CD4-positive, CD25-positive, alpha-beta regulatory T cell (primary cell): ENCODE data around the gene SPDYC. TPM values are rescaled to one million over a fixed set of nuclear protein-coding genes. Genes with fewer than 3 reads are reported as not detected.

ENCODE experiments used
- ATAC-seq, 2 donors: fragments of 150-1000 bp; cut with Tn5 transposase; one replicate each; pipeline ENCODE4 v1.10.0; 2021; ENCODE audit warnings: low read depth in 2 of 2, moderate number of reproducible peaks in 2 of 2, moderate library complexity in 1 of 2
- DNase-seq, 3 donors: peaks; one replicate each; pipeline versions ENCODE4 v3.0.0 to v3.0.0-alpha.2; 2012 to 2022; ENCODE audit warnings: mixed read lengths in 1 of 3
- H3K27ac ChIP-seq: one replicate; pipeline ENCODE4 v1.7.0; 2013; ENCODE audit warnings: mild to moderate bottlenecking, low read length; ENCODE audit not compliant: insufficient read depth, poor library complexity, severe bottlenecking
- H3K27me3 ChIP-seq: one replicate; pipeline ENCODE4 v1.7.0; 2013; ENCODE audit warnings: low read length; ENCODE audit not compliant: control insufficient read depth, insufficient read depth
- H3K36me3 ChIP-seq: one replicate; pipeline ENCODE4 v1.7.0; 2013; ENCODE audit warnings: mild to moderate bottlenecking, low read length, moderate library complexity; ENCODE audit not compliant: control insufficient read depth, insufficient read depth
- H3K4me1 ChIP-seq: 2 replicates; pipeline ENCODE4 v1.7.0; 2013; ENCODE audit warnings: mild to moderate bottlenecking, low read length; ENCODE audit not compliant: insufficient read depth, control insufficient read depth, poor library complexity, severe bottlenecking
- H3K4me3 ChIP-seq: one replicate; pipeline ENCODE4 v1.7.0; 2013; ENCODE audit warnings: low read depth, mild to moderate bottlenecking, low read length, moderate library complexity
- H3K9me3 ChIP-seq, 2 experiments: 1 replicate in 1 of 2; 2 replicates in 1 of 2; pipeline ENCODE4 v1.7.0; 2013; ENCODE audit warnings: low read length in 2 of 2, mild to moderate bottlenecking in 1 of 2, moderate library complexity in 1 of 2; ENCODE audit not compliant: control insufficient read depth in 2 of 2
- H3K27ac Mint-ChIP-seq, 3 donors: one replicate each; pipeline ENCODE4 v1.8.0; 2020 to 2022; ENCODE audit warnings: mild to moderate bottlenecking in 3 of 3, mixed read lengths in 3 of 3, moderate library complexity in 2 of 3
- H3K27me3 Mint-ChIP-seq: one replicate; pipeline ENCODE4 v1.8.0; 2022; ENCODE audit warnings: mild to moderate bottlenecking, mixed read lengths
- H3K36me3 Mint-ChIP-seq: one replicate; pipeline ENCODE4 v1.8.0; 2020; ENCODE audit warnings: mixed read lengths
- H3K4me1 Mint-ChIP-seq, 4 donors: one replicate each; pipeline ENCODE4 v1.8.0; 2020 to 2022; ENCODE audit warnings: mixed read lengths in 4 of 4, mild to moderate bottlenecking in 1 of 4
- H3K4me3 Mint-ChIP-seq, 4 donors: one replicate each; pipeline ENCODE4 v1.8.0; 2020 to 2022; ENCODE audit warnings: mild to moderate bottlenecking in 4 of 4, mixed read lengths in 4 of 4, moderate library complexity in 3 of 4
- H3K9me3 Mint-ChIP-seq, 7 donors: one replicate each; pipeline ENCODE4 v1.8.0; 2020 to 2022; ENCODE audit warnings: mixed read lengths in 7 of 7, mild to moderate bottlenecking in 3 of 7, moderate library complexity in 2 of 7
- polyA plus RNA-seq, 4 donors: library from polyadenylated mRNA; unstranded; fragments of 300-500 nt; fragmentation: Illumina TruSeq; gene quantifications; one replicate each; pipeline ENCODE4 v1.2.3, GENCODE V29; 2021
- total RNA-seq: library from RNA; stranded (reverse); gene quantifications from one replicate; pipeline ENCODE4 v1.2.3, GENCODE V29; 2022

Gene SPDYC
- total and polyA plus RNA-seq, 5 donors from 2014 or later: not detected

GRCh38 chr11:65187146-65187675, 17.2 kb downstream of the SPDYC start:
- Mint-ChIP-seq H3K4me3 (peak overlapping the region in 2 of 4 donors; percentile 0 to 64), H3K4me1 (peaks cover 5 to 41% (median 34%) of the 10 kb centered on the region in 4 donors), H3K9me3 (no peaks in the 10 kb centered on the region), H3K27me3 (no peaks in the 10 kb centered on the region), H3K27ac (peak overlapping the region in 1 of 3 donors; percentile 44), H3K36me3 (peaks cover 34% of the 10 kb centered on the region)
- Histone ChIP-seq H3K4me3 (no peak overlapping the region), H3K36me3 (peaks cover 59% of the 10 kb centered on the region), H3K9me3 (no peaks in the 10 kb centered on the region), H3K27me3 (no peaks in the 10 kb centered on the region), H3K4me1 (peaks cover 25% of the 10 kb centered on the region), H3K27ac (no peak overlapping the region)
- ATAC-seq (no peak), DNase-seq (no peak)

- Histone ChIP-seq H3K9me3 (no peaks in the 10 kb centered on the region), H3K4me1 (peaks cover 17% of the 10 kb centered on the region), H3K27me3 (no peaks in the 10 kb centered on the region), H3K36me3 (peaks cover 64% of the 10 kb centered on the region), H3K4me3 (no peak overlapping the region), H3K27ac (no peak overlapping the region)
- no peak overlapping the region for H3K4me3 Mint-ChIP-seq
- ATAC-seq: no peak
- H3K9me3 Mint-ChIP-seq: no peaks in the 10 kb centered on the region
- peaks cover 5 to 38% (median 32%) of the 10 kb centered on the region in 4 donors for H3K4me1 Mint-ChIP-seq
- H3K27ac Mint-ChIP-seq: no peak overlapping the region
- DNase-seq: no peak
- peaks cover 35% of the 10 kb centered on the region for H3K36me3 Mint-ChIP-seq
- H3K27me3 Mint-ChIP-seq: no peaks in the 10 kb centered on the region
These were observed 18.0 kb downstream of the SPDYC start for GRCh38 chr11:65187971-65188461.

GRCh38 chr11:65188486-65188885, 18.5 kb downstream of the SPDYC start:
- no peak overlapping the region for H3K4me3 ChIP-seq
- Mint-ChIP-seq H3K4me3 (no peak overlapping the region), H3K36me3 (peaks cover 35% of the 10 kb centered on the region), H3K4me1 (peaks cover 5 to 36% (median 29%) of the 10 kb centered on the region in 4 donors), H3K27ac (no peak overlapping the region), H3K27me3 (no peaks in the 10 kb centered on the region), H3K9me3 (no peaks in the 10 kb centered on the region)
- DNase-seq (no peak), ATAC-seq (no peak)
- peaks cover 13% of the 10 kb centered on the region for H3K4me1 ChIP-seq
- H3K36me3 ChIP-seq: peaks cover 64% of the 10 kb centered on the region
- H3K27me3 ChIP-seq: no peaks in the 10 kb centered on the region
- no peak overlapping the region for H3K27ac ChIP-seq
- no peaks in the 10 kb centered on the region for H3K9me3 ChIP-seq

- no peak for ATAC-seq
- Mint-ChIP-seq H3K4me1 (peaks cover 5 to 30% (median 25%) of the 10 kb centered on the region in 4 donors), H3K27ac (peak overlapping the region; percentile 19 to 74 (median 57)), H3K27me3 (no peaks in the 10 kb centered on the region), H3K4me3 (no peak overlapping the region), H3K36me3 (peaks cover 35% of the 10 kb centered on the region), H3K9me3 (no peaks in the 10 kb centered on the region)
- no peak for DNase-seq
- no peak overlapping the region for H3K4me3 ChIP-seq
- peaks cover 66% of the 10 kb centered on the region for H3K36me3 ChIP-seq
- H3K9me3 ChIP-seq: no peaks in the 10 kb centered on the region
- H3K27ac ChIP-seq: no peak overlapping the region
- H3K27me3 ChIP-seq: no peaks in the 10 kb centered on the region
- H3K4me1 ChIP-seq: peaks cover 7% of the 10 kb centered on the region
These were observed 19.2 kb downstream of the SPDYC start for GRCh38 chr11:65189191-65189590.

GRCh38 chr11:65194564-65194963, 24.5 kb downstream of the SPDYC start:
- H3K9me3 ChIP-seq: no peaks in the 10 kb centered on the region
- no peak overlapping the region for H3K4me3 ChIP-seq
- peaks cover 61% of the 10 kb centered on the region for H3K36me3 ChIP-seq
- no peak overlapping the region for H3K27ac Mint-ChIP-seq
- ATAC-seq (no peak), DNase-seq (no peak)
- no peak overlapping the region for H3K4me3 Mint-ChIP-seq
- peaks cover 5 to 16% (median 13%) of the 10 kb centered on the region in 4 donors for H3K4me1 Mint-ChIP-seq
- H3K9me3 Mint-ChIP-seq: no peaks in the 10 kb centered on the region
- H3K27me3 ChIP-seq: no peaks in the 10 kb centered on the region
- H3K36me3 Mint-ChIP-seq: peaks cover 44% of the 10 kb centered on the region
- H3K4me1 ChIP-seq: no peaks in the 10 kb centered on the region
- no peaks in the 10 kb centered on the region for H3K27me3 Mint-ChIP-seq
- H3K27ac ChIP-seq: no peak overlapping the region

- Histone ChIP-seq H3K27me3 (no peaks in the 10 kb centered on the region), H3K4me1 (no peaks in the 10 kb centered on the region), H3K9me3 (no peaks in the 10 kb centered on the region), H3K4me3 (no peak overlapping the region), H3K36me3 (peaks cover 40% of the 10 kb centered on the region), H3K27ac (no peak overlapping the region)
- Mint-ChIP-seq H3K36me3 (peaks cover 28% of the 10 kb centered on the region), H3K27me3 (no peaks in the 10 kb centered on the region), H3K9me3 (no peaks in the 10 kb centered on the region), H3K27ac (no peak overlapping the region), H3K4me3 (no peak overlapping the region), H3K4me1 (peaks cover 0 to 6% (median 0%) of the 10 kb centered on the region in 4 donors)
- DNase-seq: no peak
- ATAC-seq: no peak
These were observed 34.1 kb downstream of the SPDYC start for GRCh38 chr11:65204143-65204542.

GRCh38 chr11:65204646-65205601, 34.9 kb downstream of the SPDYC start:
- Mint-ChIP-seq H3K36me3 (peaks cover 26% of the 10 kb centered on the region), H3K4me1 (no peaks in the 10 kb centered on the region), H3K27me3 (no peaks in the 10 kb centered on the region), H3K9me3 (no peaks in the 10 kb centered on the region), H3K4me3 (no peak overlapping the region), H3K27ac (no peak overlapping the region)
- H3K27ac ChIP-seq: no peak overlapping the region
- H3K4me3 ChIP-seq: no peak overlapping the region
- no peaks in the 10 kb centered on the region for H3K4me1 ChIP-seq
- ATAC-seq: peak; percentile 39 to 40
- H3K27me3 ChIP-seq: no peaks in the 10 kb centered on the region
- peaks cover 40% of the 10 kb centered on the region for H3K36me3 ChIP-seq
- DNase-seq: peak; percentile 36 to 43 (median 40)
- no peaks in the 10 kb centered on the region for H3K9me3 ChIP-seq
